Glomerular endothelial cell (primary cell): ENCODE results near the gene SLCO3A1. TPM values are rescaled to one million over a fixed set of nuclear protein-coding genes. Genes with fewer than 3 reads are reported as not detected.

Experiments used
- DNase-seq: peaks from one replicate; pipeline ENCODE4 v3.0.0-alpha.2; 2011; ENCODE audit warnings: low read depth, low spot score; ENCODE audit errors: extremely low read depth
- total RNA-seq: library from RNA; depleted of rRNA; stranded (reverse); fragments of >200 nt; gene quantifications from 2 replicates; pipeline ENCODE4 v1.2.3, GENCODE V29; 2015

SLCO3A1 gene
- total RNA-seq, 1 donor from 2014 or later: 7.0 TPM

GRCh38 chr15:92116330-92116729 lies 262.8 kb downstream of the SLCO3A1 start:
- DNase-seq: no peak

- DNase-seq: no peak
These were observed 263.8 kb downstream of the SLCO3A1 start for GRCh38 chr15:92117261-92117731.

- DNase-seq: no peak
These were observed 264.8 kb downstream of the SLCO3A1 start for GRCh38 chr15:92118162-92118935.

GRCh38 chr15:92118936-92119325 lies 265.4 kb downstream of the SLCO3A1 start:
- no peak for DNase-seq

- no peak for DNase-seq
These were observed 266.7 kb downstream of the SLCO3A1 start for GRCh38 chr15:92120094-92120795.

- DNase-seq: no peak
These were observed 267.5 kb downstream of the SLCO3A1 start for GRCh38 chr15:92121047-92121446.

GRCh38 chr15:92122259-92122658 lies 268.8 kb downstream of the SLCO3A1 start:
- DNase-seq: no peak

- DNase-seq: no peak
These were observed 270.6 kb downstream of the SLCO3A1 start for GRCh38 chr15:92123962-92124656.

- DNase-seq: no peak
These were observed 271.1 kb downstream of the SLCO3A1 start for GRCh38 chr15:92124657-92125010.

GRCh38 chr15:92128788-92129187 lies 275.3 kb downstream of the SLCO3A1 start:
- no peak for DNase-seq

- no peak for DNase-seq
These were observed 276.7 kb downstream of the SLCO3A1 start for GRCh38 chr15:92130244-92130643.

- no peak for DNase-seq
These were observed 277.4 kb downstream of the SLCO3A1 start for GRCh38 chr15:92130906-92131305.

- DNase-seq: no peak
These were observed 279.7 kb downstream of the SLCO3A1 start for GRCh38 chr15:92132982-92133755.

GRCh38 chr15:92140796-92141195 lies 287.3 kb downstream of the SLCO3A1 start:
- no peak for DNase-seq

- DNase-seq: no peak
These were observed 288.1 kb downstream of the SLCO3A1 start for GRCh38 chr15:92141607-92142006.

- no peak for DNase-seq
These were observed 289.0 kb downstream of the SLCO3A1 start for GRCh38 chr15:92142242-92143232.

- DNase-seq: no peak
These were observed 290.3 kb downstream of the SLCO3A1 start for GRCh38 chr15:92143765-92144164.

- DNase-seq: no peak
These were observed 293.1 kb downstream of the SLCO3A1 start for GRCh38 chr15:92146511-92147150.

- DNase-seq: no peak
These were observed 295.5 kb downstream of the SLCO3A1 start for GRCh38 chr15:92149029-92149428.
